Retinal pigment epithelial cell (primary cell): Measurements from ENCODE around the gene GUSB.
"Not testable (repeated sequence)": the region's sequence is repeated elsewhere in the genome, so short reads cannot be mapped to it uniquely, and the experiment has no call there.

Experiments used
- DNase-seq: peaks from one replicate; pipeline ENCODE4 v3.0.0-alpha.2; 2010; ENCODE audit warnings: low read depth
- H3K4me3 ChIP-seq: 2 replicates; pipeline ENCODE4 v1.5.1; 2011; ENCODE audit warnings: mild to moderate bottlenecking, low read length, control low read depth, moderate library complexity
- CTCF ChIP-seq: conservative IDR thresholded peaks from 2 replicates; pipeline ENCODE4 v1.5.1; 2011; ENCODE audit warnings: low read depth, low read length, control low read depth, inconsistent platforms

GUSB gene

DNA sequence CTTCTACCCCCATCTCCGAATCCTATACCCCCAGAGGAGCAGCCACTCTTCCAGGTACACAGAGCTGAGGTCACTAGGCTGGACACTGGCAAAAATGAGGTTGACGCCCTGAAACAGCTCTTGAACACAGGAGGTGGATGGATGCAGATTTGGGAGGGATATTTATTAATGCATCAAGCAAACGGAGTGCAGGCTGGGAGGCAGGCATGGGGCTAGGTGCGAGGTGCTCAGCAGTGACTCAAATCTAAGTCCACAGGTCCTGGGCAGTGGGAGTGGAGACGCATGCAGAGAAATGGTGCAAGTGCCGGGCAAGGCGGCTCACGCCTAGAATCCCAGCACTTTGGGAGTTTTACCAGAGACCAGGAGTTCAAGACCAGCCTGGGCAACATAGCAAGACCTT is 11.0 kb downstream of the GUSB start:
- H3K4me3 ChIP-seq = no peak overlapping the region
- no peak for DNase-seq
- TF ChIP-seq CTCF = no peak

DNA sequence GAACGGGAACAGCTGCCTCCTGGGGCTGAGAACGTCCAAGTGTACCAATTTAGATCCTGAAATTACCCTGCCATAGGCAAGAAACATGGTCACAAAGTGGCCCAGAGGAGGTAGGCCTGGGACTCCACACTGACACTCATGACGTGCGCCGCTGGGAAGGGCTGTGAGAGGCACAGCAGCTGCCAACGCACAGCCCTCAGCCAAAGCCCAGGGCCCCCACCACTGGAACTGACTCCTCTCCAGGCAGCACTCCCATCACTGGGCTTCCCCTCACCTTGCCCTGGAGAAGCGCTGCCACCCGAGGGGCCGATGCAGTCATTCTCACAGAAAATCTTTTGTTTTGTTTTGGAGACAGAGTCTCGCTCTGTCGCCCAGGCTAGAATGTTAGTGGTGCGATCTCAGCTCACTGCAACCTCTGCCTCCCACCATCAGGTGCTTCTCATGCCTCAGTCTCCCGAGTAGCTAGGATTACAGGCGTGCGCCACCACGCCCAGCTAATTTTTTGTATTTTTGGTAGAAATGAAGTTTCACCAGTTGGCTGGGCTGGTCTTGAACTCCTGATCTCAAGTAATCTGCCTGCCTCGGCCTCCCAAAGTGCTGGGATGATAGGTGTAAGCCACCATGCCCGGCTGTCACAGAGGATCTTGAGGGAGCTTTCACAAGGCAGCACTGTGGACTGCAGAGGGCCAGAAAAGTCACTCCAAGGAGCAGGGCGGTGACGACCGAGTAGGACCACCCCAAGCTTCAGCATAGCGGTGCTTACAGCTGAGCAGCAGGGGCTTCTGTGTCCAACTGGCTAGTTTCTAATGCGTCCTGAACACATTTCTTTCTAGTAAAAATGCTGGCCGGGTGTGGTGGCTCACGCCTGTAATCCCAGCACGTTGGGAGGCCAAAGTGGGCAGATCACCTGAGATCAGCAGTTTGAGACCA is 13.5 kb downstream of the GUSB start:
- TF ChIP-seq CTCF = no peak
- no peak overlapping the region for H3K4me3 ChIP-seq
- DNase-seq = no peak

DNA sequence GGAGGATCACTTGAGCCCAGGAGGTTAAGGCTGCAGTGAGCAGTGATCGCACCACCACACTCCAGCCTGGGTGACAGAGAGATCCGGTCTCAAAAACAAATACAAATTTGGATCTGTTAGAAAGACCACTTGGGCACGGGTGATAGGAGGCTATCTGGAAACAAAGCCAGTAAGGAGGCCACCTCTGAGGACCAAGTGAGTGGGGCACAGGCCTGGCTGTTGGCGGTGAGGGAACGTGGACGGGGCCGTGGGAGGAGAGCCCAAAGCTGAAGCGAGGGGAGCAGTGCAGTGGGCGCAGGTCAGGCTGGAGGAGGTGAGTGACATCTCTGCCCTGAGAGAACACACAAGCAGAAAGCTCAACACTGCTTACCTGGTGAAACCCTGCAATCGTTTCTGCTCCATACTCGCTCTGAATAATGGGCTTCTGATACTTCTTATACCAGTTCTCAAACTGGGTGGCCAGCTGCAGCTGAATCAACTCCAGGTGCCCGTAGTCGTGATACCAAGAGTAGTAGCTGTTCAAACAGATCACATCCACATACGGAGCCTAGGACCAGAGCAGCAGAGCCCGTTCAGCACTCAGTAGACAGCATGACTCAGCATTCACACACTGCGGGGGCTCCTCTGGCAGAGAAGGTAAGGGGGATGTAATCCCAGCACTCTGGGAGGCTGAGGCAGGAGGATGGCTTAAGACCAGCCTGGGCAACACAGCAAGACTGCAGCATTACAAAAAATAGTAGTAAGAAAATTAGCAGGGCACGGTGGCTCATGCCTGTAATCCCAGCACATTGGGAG is 14.5 kb downstream of the GUSB start:
- no peak for DNase-seq
- no peak for TF ChIP-seq CTCF
- H3K4me3 ChIP-seq = no peak overlapping the region

- no peak for DNase-seq
- TF ChIP-seq CTCF = no peak
- H3K4me3 ChIP-seq = no peak overlapping the region
Measured at GRCh38 chr7:65966146-65966545, 15.9 kb downstream of the GUSB start.

DNA sequence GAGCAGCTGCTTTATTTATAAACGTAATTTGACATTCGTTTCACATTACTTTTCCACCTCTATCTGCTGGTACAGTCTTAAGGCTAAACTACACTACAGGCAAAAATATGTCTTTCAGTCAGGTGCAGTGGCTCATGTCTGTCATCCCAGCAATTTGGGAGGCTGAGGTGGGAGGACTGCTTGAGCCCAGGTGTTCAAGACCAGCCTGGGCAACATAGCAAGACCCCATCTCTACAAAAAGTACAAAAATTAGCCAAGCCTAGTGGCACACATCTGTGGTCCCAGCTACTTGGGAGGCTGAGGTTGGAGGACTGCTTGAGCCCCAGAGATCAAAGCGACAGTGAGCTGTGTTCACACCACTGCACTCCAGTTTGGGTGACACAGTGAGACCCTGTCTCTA is 17.3 kb downstream of the GUSB start:
- H3K4me3 ChIP-seq, DNase-seq: not testable (repeated sequence)

- DNase-seq = no peak
- no peak for TF ChIP-seq CTCF
- H3K4me3 ChIP-seq = no peak overlapping the region
Measured at GRCh38 chr7:65962033-65962432, 20.0 kb downstream of the GUSB start.

DNA sequence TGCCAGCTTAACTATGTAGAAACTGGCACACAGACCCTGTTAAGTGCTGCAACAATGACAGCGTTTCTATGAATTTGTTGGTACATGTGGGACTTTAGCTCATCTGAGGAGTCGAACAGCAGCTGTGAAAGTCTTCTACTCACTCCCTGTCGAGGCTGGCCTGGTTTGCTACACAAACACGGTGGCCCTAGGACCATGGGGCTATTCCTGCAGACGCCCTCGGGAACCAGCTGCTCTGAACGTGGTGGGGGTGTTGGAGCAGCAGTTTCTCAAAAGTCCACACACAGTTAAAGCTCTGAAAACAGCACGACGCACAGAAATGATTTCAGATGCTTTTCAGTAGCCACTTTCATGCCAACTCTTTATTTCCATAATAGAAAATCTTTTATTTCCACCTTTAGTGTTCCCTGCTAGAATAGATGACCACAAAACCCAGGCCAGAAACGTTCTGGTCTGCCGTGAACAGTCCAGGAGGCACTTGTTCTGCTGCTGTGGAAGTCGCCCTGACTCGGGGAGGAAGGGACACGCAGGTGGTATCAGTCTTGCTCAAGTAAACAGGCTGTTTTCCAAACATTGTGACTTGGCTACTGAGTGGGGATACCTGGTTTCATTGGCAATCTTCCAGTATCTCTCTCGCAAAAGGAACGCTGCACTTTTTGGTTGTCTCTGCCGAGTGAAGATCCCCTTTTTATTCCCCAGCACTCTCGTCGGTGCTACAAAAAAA is 21.5 kb downstream of the GUSB start:
- H3K4me3 ChIP-seq = no peak overlapping the region
- no peak for TF ChIP-seq CTCF
- no peak for DNase-seq
